ENCODE data around the gene CRKL.

CRKL gene

DNA sequence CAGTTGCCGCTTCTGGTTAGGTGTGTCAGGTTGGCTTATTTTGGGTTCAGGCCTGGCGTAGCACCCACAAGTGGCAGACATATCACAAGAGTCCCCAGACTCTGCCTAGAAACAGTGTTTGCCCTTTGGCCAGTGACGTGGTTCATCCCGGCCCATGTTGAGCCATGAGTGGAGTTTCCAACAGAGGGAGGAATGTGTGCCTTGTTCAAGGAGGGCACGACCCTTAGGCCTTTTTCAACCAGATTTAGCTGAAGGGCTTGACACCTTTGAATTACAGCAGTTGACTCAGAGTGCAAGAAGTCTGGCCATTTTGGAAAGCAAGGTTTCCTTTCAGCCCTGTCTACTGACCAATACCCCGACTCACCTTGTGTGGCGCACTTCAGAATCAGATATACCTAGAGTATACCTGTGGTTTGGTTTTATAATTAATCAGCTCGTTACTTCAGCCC is 34.7 kb downstream of the CRKL start:
- no peak for DNase-seq (ENCODE audit: low read depth in 3 of 3)

- no peak for DNase-seq (ENCODE audit: low read depth in 3 of 3)
Measured at GRCh38 chr22:20952544-20953341, 35.5 kb downstream of the CRKL start.

DNA sequence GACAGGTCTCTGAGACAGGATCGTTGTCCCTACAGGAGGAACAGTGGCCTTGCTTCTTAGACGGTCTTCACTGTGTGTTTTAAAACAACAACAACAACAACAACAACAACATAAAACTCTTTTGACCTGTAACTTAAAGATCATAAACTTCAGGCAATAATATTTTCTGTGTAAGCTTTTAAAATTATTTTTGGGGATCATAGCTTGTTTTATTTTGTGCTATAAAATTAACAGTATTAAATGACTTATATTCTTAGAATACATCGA is 36.1 kb downstream of the CRKL start:
- DNase-seq (ENCODE audit: low read depth in 3 of 3), result no peak

- no peak for DNase-seq (ENCODE audit: low read depth in 3 of 3)
Measured at GRCh38 chr22:20953668-20954500, 36.7 kb downstream of the CRKL start.

DNA sequence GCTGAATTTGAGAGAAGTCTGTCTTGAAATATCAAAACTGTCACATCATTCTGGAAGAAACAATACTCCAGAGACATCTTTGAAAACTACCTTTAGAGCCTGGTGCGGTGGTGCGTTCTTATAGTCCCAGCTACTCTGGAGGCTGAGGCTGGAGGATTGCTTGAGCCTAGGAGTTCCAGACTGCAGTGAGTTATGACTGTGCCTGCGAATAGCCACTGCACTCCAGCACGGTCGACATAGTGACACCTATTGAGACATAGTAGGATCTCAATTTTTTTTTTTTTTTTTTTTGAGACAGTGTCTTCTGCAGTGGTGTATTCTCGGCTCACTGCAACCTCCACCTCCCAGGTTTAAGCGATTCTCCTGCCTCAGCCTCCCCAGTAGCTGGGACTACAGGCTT is 38.3 kb downstream of the CRKL start:
- DNase-seq (ENCODE audit: low read depth in 3 of 3), result no peak

DNA sequence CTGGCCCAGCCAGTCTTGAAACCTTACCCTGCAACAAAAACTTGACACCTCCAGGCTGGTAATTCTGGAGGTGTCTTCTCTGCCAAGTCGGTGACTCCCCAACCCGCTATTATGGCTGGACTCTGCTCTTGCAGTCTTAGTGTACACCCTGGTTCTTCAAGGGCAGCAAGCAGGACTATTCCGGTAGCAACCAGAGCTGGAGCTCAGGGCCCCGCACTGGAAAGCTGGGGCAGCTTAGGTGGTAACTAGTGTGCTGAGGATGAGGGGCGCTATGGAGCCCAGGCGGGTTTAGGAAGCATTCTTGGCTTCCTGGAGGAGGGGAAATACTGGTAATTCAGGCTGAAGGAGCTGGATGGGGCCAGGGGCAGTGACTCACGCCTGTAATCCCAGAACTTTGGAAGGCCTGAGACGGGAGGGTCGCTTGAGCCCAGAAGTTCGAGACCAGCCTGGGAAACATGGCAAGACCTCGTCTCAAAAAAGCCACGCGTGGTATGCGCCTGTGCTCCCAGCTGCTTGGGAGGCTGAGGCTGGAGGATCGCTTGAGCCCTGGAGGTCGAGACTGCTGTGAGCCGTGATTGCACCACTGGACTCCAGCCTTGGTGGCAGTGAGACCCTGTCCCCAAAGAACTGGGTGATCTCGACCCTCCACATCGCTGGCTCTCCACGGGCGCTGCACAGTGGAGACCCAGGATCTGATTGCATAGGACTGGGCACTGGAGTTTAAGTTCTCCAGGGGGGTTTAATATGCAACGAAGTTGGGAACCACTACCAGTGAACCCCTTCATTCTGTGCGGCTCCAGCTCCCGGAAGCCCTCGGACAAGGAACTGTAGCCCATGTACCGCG is 39.3 kb downstream of the CRKL start:
- DNase-seq (ENCODE audit: low read depth in 3 of 3), result no peak

DNA sequence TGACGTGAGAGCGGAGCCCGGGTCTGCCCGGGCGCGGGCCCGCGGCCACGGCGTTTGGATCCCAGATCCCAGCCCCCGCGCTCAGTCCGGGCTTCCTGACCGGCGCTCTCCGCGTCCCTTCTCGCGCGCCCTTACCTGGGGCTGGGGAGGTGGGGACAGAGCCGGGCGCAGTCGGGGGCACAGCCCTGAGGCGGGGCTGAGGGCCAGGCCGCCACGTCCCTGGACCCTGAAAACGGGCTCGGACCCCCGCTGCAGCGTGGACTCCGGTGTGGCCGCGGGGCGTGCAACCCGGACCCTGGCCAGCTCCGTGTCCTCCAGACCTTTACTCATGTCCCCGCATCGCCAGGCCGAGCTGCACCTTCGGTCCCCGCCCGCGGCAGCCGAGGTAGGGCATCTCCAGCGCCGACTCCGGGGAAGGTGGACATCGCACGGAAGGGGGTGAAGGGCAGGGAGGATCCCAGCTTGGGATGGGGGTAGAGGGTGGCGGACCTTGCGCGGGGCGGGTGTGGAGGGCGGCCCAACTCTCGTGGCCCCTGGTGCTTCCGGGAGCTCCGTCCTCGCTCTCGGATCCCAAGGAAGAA is 40.0 kb downstream of the CRKL start:
- DNase-seq (ENCODE audit: low read depth in 3 of 3), result no peak

- no peak for DNase-seq (ENCODE audit: low read depth in 3 of 3)
Measured at GRCh38 chr22:20957683-20958431, 40.6 kb downstream of the CRKL start.

DNA sequence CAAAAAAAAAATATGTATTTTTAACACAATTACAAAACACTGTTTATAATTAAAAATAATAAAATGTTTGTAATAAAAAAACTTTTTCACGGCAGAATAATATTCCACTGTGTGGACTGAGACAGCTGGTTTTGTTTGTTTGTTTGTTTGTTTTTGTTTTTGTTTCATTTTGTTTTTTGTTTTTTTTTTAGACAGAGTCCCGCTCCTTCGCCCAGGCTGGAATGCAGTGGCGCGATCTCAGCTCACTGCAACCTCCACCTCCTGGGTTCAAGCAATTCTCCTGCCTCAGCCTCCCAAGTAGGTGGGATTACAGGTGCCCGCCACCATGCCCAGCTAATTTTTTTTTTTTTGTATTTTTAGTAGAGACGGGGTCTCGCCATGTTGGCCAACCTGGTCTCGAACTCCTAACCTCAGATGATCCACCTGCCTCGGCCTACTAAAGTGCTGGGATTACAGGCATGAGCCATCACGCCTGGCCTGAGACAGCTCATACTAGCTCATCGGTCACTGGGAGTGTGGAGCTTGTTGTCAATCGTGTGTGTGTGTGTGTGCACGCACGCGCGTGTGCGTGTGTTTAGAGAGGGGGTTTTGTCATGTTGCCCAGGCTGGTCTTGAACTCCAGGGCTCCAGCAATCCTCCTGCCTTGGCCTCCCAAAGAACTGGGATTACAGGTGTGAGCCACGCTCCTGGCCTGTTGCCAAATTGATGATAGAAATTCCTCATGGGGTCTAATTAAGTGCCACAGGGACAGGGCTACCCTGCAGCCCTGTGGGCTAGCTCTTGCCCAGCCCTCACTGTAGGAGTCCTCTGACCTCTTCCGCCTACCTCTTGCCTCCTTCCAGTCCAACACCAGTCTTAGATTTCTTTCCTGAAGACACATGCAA is 42.6 kb downstream of the CRKL start:
- no peak for DNase-seq (ENCODE audit: low read depth in 3 of 3)

DNA sequence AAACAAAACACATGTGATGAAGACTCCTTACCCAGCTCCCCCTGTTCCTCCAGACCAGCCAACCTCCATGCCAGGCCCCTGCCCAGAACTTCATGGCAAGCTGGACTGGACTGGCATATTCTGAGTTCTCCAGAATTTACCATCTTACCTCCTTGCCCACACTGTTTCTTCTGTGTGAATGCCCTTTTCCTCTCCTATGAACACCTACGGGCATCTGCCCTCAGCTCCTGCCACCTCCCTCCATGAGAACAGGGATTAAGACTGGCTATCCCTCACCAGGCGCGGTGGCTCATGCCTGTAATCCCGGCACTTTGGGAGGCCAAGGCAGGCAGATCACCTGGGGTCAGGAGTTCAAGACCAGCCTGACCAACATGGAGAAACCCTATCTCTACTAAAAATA is 43.4 kb downstream of the CRKL start:
- DNase-seq (ENCODE audit: low read depth in 3 of 3), result no peak

- no peak for DNase-seq (ENCODE audit: low read depth in 3 of 3)
Measured at GRCh38 chr22:20962491-20962945, 45.3 kb downstream of the CRKL start.

DNA sequence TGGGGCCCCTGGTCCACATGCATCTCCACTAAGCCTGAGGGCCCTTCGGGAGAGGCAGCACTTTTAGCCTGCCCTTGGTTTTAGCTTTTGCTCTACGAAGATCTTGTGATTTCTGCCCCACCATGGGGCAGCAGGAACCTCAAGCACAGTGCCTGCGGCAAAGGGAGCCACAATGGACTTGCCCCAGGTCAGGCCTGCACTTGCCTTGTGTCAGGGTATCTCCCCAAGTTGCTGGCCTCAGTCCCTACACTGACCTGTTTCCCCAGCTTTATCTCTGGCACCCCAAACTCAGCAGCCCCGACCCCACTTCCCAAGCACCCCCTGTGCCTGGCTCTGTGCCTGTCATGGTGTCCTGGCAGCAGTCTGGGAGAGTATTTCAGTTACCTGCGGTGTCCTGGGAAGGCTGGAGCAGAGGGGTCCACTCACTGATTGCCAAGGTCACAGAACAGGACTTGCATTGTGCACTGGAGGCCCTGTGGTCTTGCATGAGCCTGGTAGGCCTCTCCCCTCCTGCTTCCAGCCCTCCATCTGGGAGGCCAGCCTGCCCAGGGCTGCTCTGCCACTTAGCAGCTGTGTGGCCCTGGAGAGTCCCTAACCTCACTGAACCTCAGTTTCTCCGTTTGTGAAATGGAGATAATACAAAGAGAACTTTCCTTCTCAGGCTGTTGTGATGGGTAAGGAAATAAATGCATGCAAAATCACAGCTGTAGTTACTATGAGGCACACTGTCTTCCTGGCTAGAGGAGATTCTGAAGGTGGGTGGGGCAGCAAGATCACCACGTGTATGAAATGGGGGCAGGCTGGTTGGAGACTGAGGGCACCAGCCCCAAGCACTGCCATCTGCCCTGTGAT is 46.2 kb downstream of the CRKL start:
- no peak for DNase-seq (ENCODE audit: low read depth in 3 of 3)

DNA sequence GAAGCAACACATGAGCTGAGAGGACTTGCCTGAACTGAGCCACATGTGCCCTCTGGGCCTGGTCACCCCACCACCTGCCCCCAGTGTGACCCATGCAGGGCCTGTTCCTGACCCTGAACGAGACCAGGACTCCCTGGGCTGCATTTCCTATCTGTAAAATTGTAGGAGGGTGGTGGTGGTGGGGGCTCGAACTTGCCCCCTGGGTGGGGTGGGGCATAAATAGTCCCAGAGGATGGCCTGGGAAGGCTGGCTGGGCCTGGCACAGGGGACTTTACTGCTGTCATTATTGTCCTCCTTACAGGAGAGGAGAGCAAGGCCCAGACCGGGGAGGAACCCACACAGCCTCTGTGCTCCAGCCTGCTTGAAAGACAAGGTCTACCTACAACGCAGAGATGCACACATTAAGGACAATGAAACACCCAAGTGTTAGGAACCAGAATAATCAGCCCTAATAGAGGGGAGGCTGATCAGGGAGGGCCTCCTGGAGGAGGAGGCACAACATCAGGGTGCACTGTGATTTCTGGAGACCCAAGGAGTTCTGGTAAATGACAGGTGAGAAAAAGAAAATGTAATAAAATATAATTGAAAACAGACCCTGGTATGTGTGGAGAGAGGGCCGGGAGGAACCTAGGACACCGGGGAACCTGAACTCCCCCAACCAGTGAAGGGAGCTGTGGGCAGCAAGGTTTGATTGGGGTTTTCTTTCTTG is 47.0 kb downstream of the CRKL start:
- peak in 1 of 3 experiments; percentile 21 for DNase-seq (ENCODE audit: low read depth in 3 of 3)

- no peak for DNase-seq (ENCODE audit: low read depth in 3 of 3)
Measured at GRCh38 chr22:20964799-20965103, 47.5 kb downstream of the CRKL start.

GRCh38 chr22:20965104-20965887 is 48.1 kb downstream of the CRKL start:
- no peak for DNase-seq (ENCODE audit: low read depth in 3 of 3)

- no peak for DNase-seq (ENCODE audit: low read depth in 3 of 3)
Measured at GRCh38 chr22:20965888-20966855, 49.0 kb downstream of the CRKL start.

Data from stimulated activated CD4-positive, alpha-beta T cell treated with anti-CD3 and anti-CD28 coated beads, TNF-alpha, amount 100 ng/mL, for 24 hours (primary cell).